Stimulated activated CD4-positive, alpha-beta T cell treated with anti-CD3 and anti-CD28 coated beads, Interleukin-4, amount 100 ng/mL, for 24 hours (primary cell): ENCODE measurements around the gene BTBD7.

Source experiments
- DNase-seq: peaks from one replicate; pipeline ENCODE4 v3.0.0-alpha.2; 2020

The BTBD7 gene

GRCh38 chr14:93302688-93303581 is 29.9 kb downstream of the BTBD7 start:
- no peak for DNase-seq

- no peak for DNase-seq
These were observed 30.9 kb downstream of the BTBD7 start for GRCh38 chr14:93301821-93302447.

GRCh38 chr14:93299866-93300265 is 33.0 kb downstream of the BTBD7 start:
- DNase-seq = no peak

GRCh38 chr14:93299416-93299815 is 33.4 kb downstream of the BTBD7 start:
- no peak for DNase-seq

GRCh38 chr14:93295541-93296220 is 37.2 kb downstream of the BTBD7 start:
- DNase-seq = no peak

- DNase-seq = no peak
These were observed 46.5 kb downstream of the BTBD7 start for GRCh38 chr14:93286212-93286890.

- DNase-seq = no peak
These were observed 47.8 kb downstream of the BTBD7 start for GRCh38 chr14:93285044-93285443.

GRCh38 chr14:93281937-93282336 is 50.9 kb downstream of the BTBD7 start:
- no peak for DNase-seq

- no peak for DNase-seq
These were observed 52.1 kb downstream of the BTBD7 start for GRCh38 chr14:93280743-93281142.

GRCh38 chr14:93276031-93276716 is 56.7 kb downstream of the BTBD7 start:
- DNase-seq = no peak

- no peak for DNase-seq
These were observed 58.6 kb downstream of the BTBD7 start for GRCh38 chr14:93274055-93274806.

GRCh38 chr14:93271111-93271510 is 61.7 kb downstream of the BTBD7 start:
- no peak for DNase-seq

- DNase-seq = no peak
These were observed 63.3 kb downstream of the BTBD7 start for GRCh38 chr14:93269341-93270068.

GRCh38 chr14:93268406-93268805 is 64.4 kb downstream of the BTBD7 start:
- no peak for DNase-seq

GRCh38 chr14:93267149-93267711 is 65.6 kb downstream of the BTBD7 start:
- no peak for DNase-seq

- no peak for DNase-seq
These were observed 66.7 kb downstream of the BTBD7 start for GRCh38 chr14:93266127-93266526.

- DNase-seq = no peak
These were observed 69.4 kb downstream of the BTBD7 start for GRCh38 chr14:93263416-93263815.

- no peak for DNase-seq
These were observed 70.4 kb downstream of the BTBD7 start for GRCh38 chr14:93262446-93262845.

- no peak for DNase-seq
These were observed 83.6 kb downstream of the BTBD7 start for GRCh38 chr14:93249128-93249831.

GRCh38 chr14:93246534-93246933 is 86.3 kb downstream of the BTBD7 start:
- DNase-seq = no peak
